ENCODE measurements around the gene PLEKHH2. TPM values are rescaled to one million over a fixed set of nuclear protein-coding genes. Genes with fewer than 3 reads are reported as not detected.

PLEKHH2 gene
- total and polyA plus RNA-seq, 2 of the 13 experiments (the other 11 are each of a cell fraction or from before 2014, with no cell fraction given) = 1.1 to 3.0 TPM

- no peaks in the 10 kb centered on the region for H4K20me1 ChIP-seq (ENCODE audit: insufficient read depth, low read length)
- CTCF ChIA-PET (ENCODE audit: low intra/inter-chr PET ratio, low total read pairs) = no interaction called here
- no peaks in the 10 kb centered on the region for H3K4me1 ChIP-seq (ENCODE audit: insufficient read depth, low read length)
- no peak overlapping the region for H3K27ac ChIP-seq (ENCODE audit: extremely low read length, insufficient read depth, low read length)
- H3K4me2 ChIP-seq (ENCODE audit: low read depth, low read length) = no peak overlapping the region
- BruUV-seq (replicated peaks) = no TSS peak
- POLR2A ChIA-PET = no interaction called here
- H3K9me3 ChIP-seq (ENCODE audit: low read length) = no peaks in the 10 kb centered on the region
- DNase-seq (ENCODE audit: low spot score) = no peak
- no peaks in the 10 kb centered on the region for H3K79me2 ChIP-seq (ENCODE audit: insufficient read depth, low read length)
- no peak overlapping the region for H2AFZ ChIP-seq (ENCODE audit: low read length)
- ATAC-seq = no peak
- no peaks in the 10 kb centered on the region for H3K27me3 ChIP-seq (ENCODE audit: control insufficient read depth in 1 of 2, insufficient read depth in 2 of 2, low read length in 2 of 2)
- no peaks in the 10 kb centered on the region for H3K36me3 ChIP-seq (replicated peaks in 1 of 2; ENCODE audit: control insufficient read depth in 1 of 2, insufficient read depth in 2 of 2, low read length in 2 of 2)
- H3K4me3 ChIP-seq (replicated peaks in 1 of 3; ENCODE audit: insufficient read depth in 1 of 3, low read depth in 2 of 3, low read length in 3 of 3) = no peak overlapping the region
- intact Hi-C loops (cut with micrococcal nuclease; ENCODE audit: unreplicated experiment) = loop anchor here (5.0 kb wide), 1 partner anchor 1209 kb away; no protein-coding TSS in a partner anchor
- in situ Hi-C loops (cut with HindIII; ENCODE audit: extremely low pct_ligation_motif_present, low pct_unique_long_range_greater_than_20kb) = no loop called here
- no peak overlapping the region for H3K9ac ChIP-seq (ENCODE audit: insufficient read depth, low read depth, low read length)
- no peak for FAIRE-seq
- no peak for TF ChIP-seq PHB2 (IDR thresholded peaks at IDR 0.05; ENCODE audit: partially characterized antibody)
- no peak for TF ChIP-seq HCFC1 (IDR thresholded peaks at IDR 0.05; ENCODE audit: low read depth, low read length)
- no peak for TF ChIP-seq HOXA9 (CRISPR knock-in tag; IDR thresholded peaks at IDR 0.05; ENCODE audit: borderline replicate concordance)
- TF ChIP-seq NFYB (CRISPR knock-in tag; IDR thresholded peaks at IDR 0.05) = no peak
- no peak for TF ChIP-seq NFKBIZ (CRISPR knock-in tag; IDR thresholded peaks at IDR 0.05)
- no peak for TF ChIP-seq RBFOX2 (IDR thresholded peaks at IDR 0.05; ENCODE audit: low read depth, low read length)
- TF ChIP-seq ZNF709 (CRISPR knock-in tag; IDR thresholded peaks at IDR 0.05) = no peak
- no peak for TF ChIP-seq ZNF83 (CRISPR knock-in tag; IDR thresholded peaks at IDR 0.05; ENCODE audit: borderline replicate concordance)
- no peak for TF ChIP-seq ZNF577 (CRISPR knock-in tag; IDR thresholded peaks at IDR 0.05; ENCODE audit: borderline replicate concordance, low read depth)
- no peak for TF ChIP-seq HDAC1 (CRISPR knock-in tag; IDR thresholded peaks at IDR 0.05)
- TF ChIP-seq CHCHD3 (CRISPR knock-in tag; IDR thresholded peaks at IDR 0.05) = no peak
- no peak for TF ChIP-seq ZNF280D (CRISPR knock-in tag; IDR thresholded peaks at IDR 0.05)
Observed at GRCh38 chr2:43710866-43711265, 73.8 kb downstream of the PLEKHH2 start.
